ENCODE measurements around the gene NTM. TPM values are rescaled to one million over a fixed set of nuclear protein-coding genes. Genes with fewer than 3 reads are reported as not detected.

NTM gene
- total RNA-seq = not detected

- Histone ChIP-seq H3K9me3 (no peaks in the 10 kb centered on the region), H3K4me3 (no peak within 1 kb of the TSS), H3K36me3 (no peaks in the 10 kb centered on the region), H3K27ac (no peak within 1 kb of the TSS), H3K27me3 (replicated peaks; ENCODE audit: insufficient read depth) (no peaks in the 10 kb centered on the region), H3K4me1 (ENCODE audit: control insufficient read depth in 1 of 2, low read depth in 2 of 2) (no peaks in the 10 kb centered on the region)
- DNase-seq (ENCODE audit: low spot score) (no peak), ATAC-seq (ENCODE audit: insufficient number of reproducible peaks, low FRiP score, low read depth) (no peak)
- no peak for TF ChIP-seq CTCF (IDR thresholded peaks at IDR 0.05)
These were observed at the start of gene NTM for GRCh38 chr11:131370090-131370751. Gene NTM (plus strand): TSS chr11:131370615.

GRCh38 chr11:131324921-131325570 is 45.4 kb upstream of the NTM start:
- H3K36me3 ChIP-seq = no peaks in the 10 kb centered on the region
- H3K27ac ChIP-seq = no peak overlapping the region
- no peak overlapping the region for H3K4me3 ChIP-seq
- no peaks in the 10 kb centered on the region for H3K27me3 ChIP-seq (replicated peaks; ENCODE audit: insufficient read depth)
- DNase-seq (ENCODE audit: low spot score) = no peak
- no peak for TF ChIP-seq CTCF (IDR thresholded peaks at IDR 0.05)
- no peaks in the 10 kb centered on the region for H3K9me3 ChIP-seq
- H3K4me1 ChIP-seq (ENCODE audit: control insufficient read depth in 1 of 2, low read depth in 2 of 2) = no peaks in the 10 kb centered on the region
- no peak for ATAC-seq (ENCODE audit: insufficient number of reproducible peaks, low FRiP score, low read depth)

- TF ChIP-seq CTCF (IDR thresholded peaks at IDR 0.05) = no peak
- no peak overlapping the region for H3K4me3 ChIP-seq
- no peaks in the 10 kb centered on the region for H3K36me3 ChIP-seq
- no peaks in the 10 kb centered on the region for H3K27me3 ChIP-seq (replicated peaks; ENCODE audit: insufficient read depth)
- H3K27ac ChIP-seq = no peak overlapping the region
- DNase-seq (ENCODE audit: low spot score) = no peak
- no peak for ATAC-seq (ENCODE audit: insufficient number of reproducible peaks, low FRiP score, low read depth)
- no peaks in the 10 kb centered on the region for H3K4me1 ChIP-seq (ENCODE audit: control insufficient read depth in 1 of 2, low read depth in 2 of 2)
- no peaks in the 10 kb centered on the region for H3K9me3 ChIP-seq
These were observed 43.6 kb upstream of the NTM start for GRCh38 chr11:131326829-131327228.

GRCh38 chr11:131327421-131327820 is 43.0 kb upstream of the NTM start:
- TF ChIP-seq CTCF (IDR thresholded peaks at IDR 0.05) = no peak
- Histone ChIP-seq H3K4me3 (no peak overlapping the region), H3K27me3 (replicated peaks; ENCODE audit: insufficient read depth) (no peaks in the 10 kb centered on the region), H3K36me3 (no peaks in the 10 kb centered on the region), H3K9me3 (no peaks in the 10 kb centered on the region), H3K27ac (no peak overlapping the region), H3K4me1 (ENCODE audit: control insufficient read depth in 1 of 2, low read depth in 2 of 2) (no peaks in the 10 kb centered on the region)
- DNase-seq (ENCODE audit: low spot score) (no peak), ATAC-seq (ENCODE audit: insufficient number of reproducible peaks, low FRiP score, low read depth) (no peak)

GRCh38 chr11:131328843-131329242 is 41.6 kb upstream of the NTM start:
- no peak for ATAC-seq (ENCODE audit: insufficient number of reproducible peaks, low FRiP score, low read depth)

More at GRCh38 chr11:131328843-131329242, 41.6 kb upstream of the NTM start:
- no peak overlapping the region for H3K27ac ChIP-seq
- no peaks in the 10 kb centered on the region for H3K9me3 ChIP-seq
- H3K27me3 ChIP-seq (replicated peaks; ENCODE audit: insufficient read depth) = no peaks in the 10 kb centered on the region
- no peak for TF ChIP-seq CTCF (IDR thresholded peaks at IDR 0.05)
- no peak overlapping the region for H3K4me3 ChIP-seq
- no peaks in the 10 kb centered on the region for H3K4me1 ChIP-seq (ENCODE audit: control insufficient read depth in 1 of 2, low read depth in 2 of 2)
- H3K36me3 ChIP-seq = no peaks in the 10 kb centered on the region
- DNase-seq (ENCODE audit: low spot score) = no peak
